DMS79 (cell line): Measurements from ENCODE around the gene SDE2.
A peak's percentile ranks its signal among the peaks of the same experiment; 100 is the strongest.
"Not testable (repeated sequence)": the region's sequence is repeated elsewhere in the genome, so short reads cannot be mapped to it uniquely, and the experiment has no call there.

ENCODE experiments used
- DNase-seq: peaks from one replicate; lab custom pipeline; 2025; lab: John Stamatoyannopoulos, UW

SDE2 gene

DNA sequence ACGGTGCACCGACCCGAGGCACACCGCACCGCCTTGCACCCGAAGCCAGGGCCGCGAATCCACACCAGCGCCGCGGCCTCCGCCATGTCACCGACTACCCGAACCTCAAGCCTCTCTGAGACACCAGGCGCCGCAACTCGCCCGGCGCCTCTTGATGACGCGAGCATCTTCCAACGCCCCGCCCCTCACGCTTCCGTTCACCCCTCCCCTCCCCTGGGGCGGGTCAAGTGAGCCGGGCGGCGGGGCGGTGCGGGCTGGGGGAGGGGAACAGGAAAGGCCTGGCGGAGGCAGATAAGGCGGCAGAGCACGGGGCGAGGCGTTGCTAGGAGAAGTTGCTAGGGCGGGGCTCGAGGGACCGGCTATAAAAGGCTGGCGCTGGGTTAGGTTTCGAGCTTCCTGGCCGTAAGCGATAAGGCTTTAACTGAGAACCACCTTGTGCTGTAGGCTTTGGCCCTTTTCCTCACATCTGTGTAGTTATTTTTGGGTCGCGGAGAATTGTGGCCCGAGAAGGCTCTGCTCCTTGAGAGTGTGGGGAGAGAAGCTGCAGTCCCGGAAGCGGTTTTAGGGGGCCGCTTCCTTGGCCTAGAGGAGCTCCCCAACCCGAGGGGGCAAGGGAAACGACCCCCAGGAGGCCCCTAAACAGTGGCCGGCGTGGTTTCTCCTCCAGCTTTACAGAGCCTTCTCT is at the start of gene SDE2:
TSS of gene SDE2 (minus strand) at position 117 of the 685 bp plus-strand sequence. CDS start at position 86, 31 bp downstream.
- peak; percentile 99 for DNase-seq

DNA sequence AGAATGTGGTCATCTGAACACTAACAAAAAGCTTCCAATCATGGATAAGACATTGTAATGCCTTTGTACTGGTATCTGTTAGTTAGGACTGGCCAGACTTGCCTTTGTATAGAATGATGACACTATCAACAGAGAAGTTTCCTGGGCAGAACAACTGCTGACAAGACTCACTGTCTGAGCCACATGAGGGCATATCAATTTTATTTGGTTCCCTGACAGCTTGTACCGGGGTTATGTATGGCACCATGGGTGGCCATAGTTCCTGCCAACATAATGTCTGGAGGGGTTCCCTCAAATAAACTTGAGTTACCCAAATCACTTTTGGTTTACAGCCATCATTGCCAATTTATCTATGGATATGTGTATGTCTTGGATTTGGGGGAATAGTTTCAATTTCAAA is 49.7 kb upstream of the SDE2 start:
- no peak for DNase-seq

DNA sequence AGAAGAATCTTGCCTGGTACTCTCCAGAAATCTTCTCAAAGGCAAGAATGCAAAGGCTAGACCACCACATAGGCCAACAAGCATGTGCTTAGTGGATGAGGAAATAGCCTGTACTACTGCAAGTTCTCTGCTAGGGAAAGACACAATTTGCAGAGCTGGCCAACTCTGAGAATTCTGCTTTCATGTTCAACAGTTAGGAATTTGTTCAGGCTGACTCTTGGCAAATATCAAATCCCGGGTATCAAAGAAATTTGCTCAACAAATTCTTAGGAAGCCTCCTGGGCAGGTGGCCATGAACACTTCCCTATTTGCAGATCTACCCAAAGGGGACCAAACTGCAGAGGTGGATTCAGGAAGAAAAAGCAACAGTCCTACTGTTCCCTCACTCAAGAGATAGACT is 48.4 kb upstream of the SDE2 start:
- DNase-seq, result no peak

DNA sequence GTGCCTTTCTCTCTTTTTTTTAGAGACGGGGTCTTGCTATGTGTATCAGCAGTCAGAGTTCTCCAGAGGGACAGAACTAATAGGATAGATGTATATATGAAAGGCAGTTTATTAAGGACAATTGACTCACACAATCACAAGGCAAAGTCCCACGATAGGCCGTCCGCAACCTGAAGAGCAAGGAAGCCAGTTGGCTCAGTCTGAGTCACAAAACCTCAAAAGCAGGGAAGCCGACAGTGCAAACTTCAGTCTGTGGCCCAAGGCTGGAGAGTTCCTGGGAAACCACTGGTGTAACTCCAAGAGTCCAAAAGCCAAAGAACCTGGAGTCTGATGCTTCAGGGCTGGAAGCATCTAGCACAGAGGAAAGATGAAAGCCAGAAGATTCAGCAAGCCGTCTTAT is 47.1 kb upstream of the SDE2 start:
- no peak for DNase-seq

DNA sequence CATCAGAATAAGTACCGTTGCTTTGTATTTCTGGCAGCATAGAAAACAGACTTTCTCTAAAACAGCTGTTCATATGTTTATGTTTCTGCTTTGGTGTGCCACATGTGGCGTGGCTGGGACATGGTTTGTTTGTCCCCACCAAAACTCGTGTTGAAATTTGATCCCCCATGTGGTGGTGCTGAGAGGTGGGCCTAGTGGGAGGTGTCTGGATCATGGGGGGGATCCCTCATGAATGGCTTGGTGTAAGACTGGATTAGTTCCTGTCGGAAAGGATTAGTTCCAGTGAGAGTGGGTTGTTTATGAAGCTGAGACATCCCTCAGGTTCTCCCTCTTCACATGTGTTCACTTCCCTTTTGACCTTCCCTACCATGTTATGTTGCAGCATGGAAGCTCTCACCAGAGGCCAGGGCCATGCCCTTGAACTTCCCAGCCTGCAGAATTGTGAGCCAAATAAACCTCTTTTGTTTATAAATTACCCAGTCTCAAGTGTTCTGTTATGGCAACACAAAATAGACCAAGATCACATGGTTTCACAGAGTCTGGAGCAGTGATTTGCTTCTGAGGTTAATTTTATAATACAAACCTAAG is 45.5 kb upstream of the SDE2 start:
- DNase-seq, result no peak

GRCh38 chr1:226041419-226041818 is 42.3 kb upstream of the SDE2 start:
- DNase-seq, result no peak

GRCh38 chr1:226038661-226039060 is 39.5 kb upstream of the SDE2 start:
- DNase-seq, result no peak

GRCh38 chr1:226035915-226036314 is 36.8 kb upstream of the SDE2 start:
- no peak for DNase-seq

GRCh38 chr1:226034482-226034881 is 35.3 kb upstream of the SDE2 start:
- no peak for DNase-seq

- no peak for DNase-seq
These were observed 34.8 kb upstream of the SDE2 start for GRCh38 chr1:226033991-226034390.

GRCh38 chr1:226033582-226033981 is 34.4 kb upstream of the SDE2 start:
- DNase-seq, result no peak

- peak; percentile 93 for DNase-seq
These were observed 30.6 kb upstream of the SDE2 start for GRCh38 chr1:226029568-226030225.

DNA sequence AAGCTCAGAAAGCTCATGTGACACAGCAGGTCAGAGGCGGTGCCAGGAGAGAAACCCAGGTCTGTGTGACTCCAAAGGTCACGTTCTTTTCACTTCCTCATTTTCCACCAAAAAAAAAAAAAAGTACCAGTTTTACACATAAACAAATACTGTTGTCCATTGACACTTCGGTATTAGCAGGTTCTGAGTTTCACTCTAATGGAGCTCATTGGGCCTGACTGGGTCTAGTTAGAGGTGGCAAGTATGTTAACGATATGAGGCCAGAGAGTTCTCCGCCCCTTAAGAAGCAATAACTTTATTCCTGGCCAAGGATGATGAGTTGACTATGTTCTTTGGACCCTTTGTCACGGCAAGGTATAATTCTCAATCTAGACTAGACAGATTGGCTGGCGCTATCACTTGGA is 30.0 kb upstream of the SDE2 start:
- no peak for DNase-seq

GRCh38 chr1:226027538-226028217 is 28.5 kb upstream of the SDE2 start:
- DNase-seq, result no peak

DNA sequence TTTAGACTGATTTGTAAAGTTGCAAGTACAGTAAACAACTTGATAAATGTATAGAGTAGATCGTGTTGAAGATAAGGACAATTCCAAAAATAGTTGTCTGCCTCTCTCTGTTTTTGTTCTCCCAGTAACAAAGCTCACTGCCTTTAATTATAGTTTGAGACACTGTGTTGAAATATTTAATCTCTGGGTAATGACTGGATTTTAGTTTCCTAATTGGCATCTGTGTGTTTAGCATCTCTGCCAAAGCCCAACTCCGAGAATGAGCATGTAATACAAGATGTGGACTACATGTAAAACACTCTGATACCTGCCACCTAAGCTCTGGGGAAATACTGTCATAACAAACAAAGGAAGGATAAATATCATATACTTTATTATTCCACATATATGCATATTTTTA is 27.7 kb upstream of the SDE2 start:
- no peak for DNase-seq

- no peak for DNase-seq
These were observed 24.6 kb upstream of the SDE2 start for GRCh38 chr1:226023735-226024134.

DNA sequence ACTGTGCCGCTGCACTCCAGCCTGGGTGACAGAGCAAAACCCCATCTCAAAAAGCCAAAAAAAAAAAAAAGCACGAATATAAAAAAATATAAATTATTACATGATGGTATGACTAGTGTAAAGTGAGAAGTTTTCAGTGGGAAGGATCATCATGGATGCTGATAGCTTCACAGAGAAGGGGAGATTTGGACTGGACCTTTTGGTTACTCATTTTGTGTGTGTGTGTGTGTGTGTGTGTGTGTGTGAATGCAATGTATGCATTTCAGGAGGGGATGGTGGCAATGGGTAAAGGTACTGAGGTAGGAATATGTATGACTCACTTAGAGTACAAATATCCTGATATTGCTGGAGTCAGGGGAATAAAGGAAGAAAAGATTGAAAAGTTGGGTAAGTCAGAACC is 22.7 kb upstream of the SDE2 start:
- DNase-seq, result no peak

- no peak for DNase-seq
These were observed 22.3 kb upstream of the SDE2 start for GRCh38 chr1:226021401-226021800.

- peak; percentile 48 for DNase-seq
These were observed 20.4 kb upstream of the SDE2 start for GRCh38 chr1:226019572-226019971.

- DNase-seq, result no peak
These were observed 17.9 kb upstream of the SDE2 start for GRCh38 chr1:226017070-226017469.

GRCh38 chr1:226009650-226010044 is 10.5 kb upstream of the SDE2 start:
- DNase-seq, result no peak

- not testable (repeated sequence) for DNase-seq
These were observed 8.2 kb upstream of the SDE2 start for GRCh38 chr1:226007126-226007892.
